Measurements from ENCODE around the gene PECR. TPM values are rescaled to one million over a fixed set of nuclear protein-coding genes. Genes with fewer than 3 reads are reported as not detected.
"Not testable (repeated sequence)": the region's sequence is repeated elsewhere in the genome, so short reads cannot be mapped to it uniquely, and the experiment has no call there.

Gene PECR
- total and polyA plus RNA-seq, 8 donors: 3.8 to 7.5 (median 4.8) TPM

- Histone ChIP-seq H3K27me3 (no peaks in the 10 kb centered on the region), H3K9me3 (no peaks in the 10 kb centered on the region), H3K4me3 (peak overlapping the region; percentile 52 to 77 (median 56)), H3K4me1 (peaks cover 0 to 10% (median 6%) of the 10 kb centered on the region in 3 donors), H3K27ac (peak overlapping the region in 2 of 4 donors; percentile 28 to 47), H3K36me3 (no peaks in the 10 kb centered on the region)
- ATAC-seq: peak; percentile 35 to 50 (median 45)
- DNase-seq: peak in 2 of 6 donors; percentile 43 to 61
- FAIRE-seq: no peak
- WGBS, 2 donors: 13 to 17% methylated on average over 22 of the region's 22 CpGs
- intact Hi-C loops (cut with DNase I): no loop called here
- no peak for TF ChIP-seq CTCF (IDR thresholded peaks at IDR 0.05)
Observed at GRCh38 chr2:216082117-216082711, 605 bp upstream of the PECR start.

GRCh38 chr2:216081012-216081411, 597 bp downstream of the PECR start:
- H3K27me3 ChIP-seq: no peaks in the 10 kb centered on the region
- 8 to 9% methylated on average over 1 of the region's 1 CpG for WGBS, 2 donors
- peak overlapping the region in 3 of 4 donors; percentile 5 to 44 (median 28) for H3K27ac ChIP-seq
- intact Hi-C loops (cut with DNase I): no loop called here
- no peaks in the 10 kb centered on the region for H3K36me3 ChIP-seq
- FAIRE-seq (no peak), DNase-seq (no peak), ATAC-seq (no peak)
- H3K4me3 ChIP-seq: peak overlapping the region; percentile 52 to 77 (median 56)
- H3K4me1 ChIP-seq: peaks cover 0 to 10% (median 6%) of the 10 kb centered on the region in 3 donors
- no peaks in the 10 kb centered on the region for H3K9me3 ChIP-seq
- TF ChIP-seq CTCF (IDR thresholded peaks at IDR 0.05): no peak

- H3K9me3 ChIP-seq; intact Hi-C loops (cut with DNase I); H3K27me3 ChIP-seq; H3K36me3 ChIP-seq; ATAC-seq; H3K4me3 ChIP-seq; FAIRE-seq; H3K27ac ChIP-seq; DNase-seq: not testable (repeated sequence)
- WGBS, 2 donors: 96 to 98% methylated on average over 10 of the region's 10 CpGs
- peaks cover 0 to 13% (median 6%) of the 10 kb centered on the region in 3 donors for H3K4me1 ChIP-seq
Observed at GRCh38 chr2:216080048-216080447, 1.6 kb downstream of the PECR start.

GRCh38 chr2:216078776-216079175, 2.8 kb downstream of the PECR start:
- FAIRE-seq: peak; percentile 53

More at GRCh38 chr2:216078776-216079175, 2.8 kb downstream of the PECR start:
- no peaks in the 10 kb centered on the region for H3K9me3 ChIP-seq
- no peaks in the 10 kb centered on the region for H3K27me3 ChIP-seq
- no peak for TF ChIP-seq CTCF (IDR thresholded peaks at IDR 0.05)
- no peak overlapping the region for H3K27ac ChIP-seq
- no peak overlapping the region for H3K4me3 ChIP-seq
- DNase-seq (no peak), ATAC-seq (no peak)
- WGBS, 2 donors: 35 to 49% methylated on average over 1 of the region's 1 CpG
- H3K36me3 ChIP-seq: no peaks in the 10 kb centered on the region
- intact Hi-C loops (cut with DNase I): no loop called here
- peaks cover 0 to 14% (median 6%) of the 10 kb centered on the region in 3 donors for H3K4me1 ChIP-seq

All from pancreas (tissue), 10 donors.